ENCODE data around the gene HAO2.

DNA sequence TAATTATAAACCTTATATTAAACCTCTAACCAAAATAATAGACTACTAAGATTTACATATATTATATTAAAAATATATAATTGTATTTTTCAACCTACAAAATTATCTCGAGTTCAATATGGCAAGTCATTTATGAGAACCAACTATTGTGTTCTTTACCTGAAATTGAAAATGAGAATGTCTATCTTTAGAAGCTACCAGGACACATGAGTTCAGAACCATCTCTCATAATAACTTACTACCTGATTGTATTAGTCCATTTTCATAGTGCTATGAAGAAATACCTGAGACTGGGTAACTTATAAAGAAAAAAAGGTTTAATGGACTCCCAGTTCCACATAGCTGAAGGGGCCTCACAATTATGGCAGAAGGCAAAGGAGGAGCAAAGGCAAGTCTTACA is 6.8 kb downstream of the HAO2 start:
- TF ChIP-seq CTCF (IDR thresholded peaks at IDR 0.05) (no peak), POLR2A (IDR thresholded peaks at IDR 0.05) (no peak)

All from lower leg skin (tissue), 3 donors.